Naive thymus-derived CD8-positive, alpha-beta T cell (primary cell): ENCODE results near the gene PROM1. TPM values are rescaled to one million over a fixed set of nuclear protein-coding genes. Genes with fewer than 3 reads are reported as not detected.

Experiments
- ATAC-seq, 2 donors: fragments of 150-1000 bp; cut with Tn5 transposase in 1 of 2; sonication (Bioruptor Pico), chemical (Tn5 transposase) in 1 of 2; 1 replicate in 1 of 2; 2 replicates in 1 of 2; pipeline ENCODE4 v1.10.0; 2021; ENCODE audit warnings: mild to moderate bottlenecking in 2 of 2, moderate library complexity in 2 of 2
- POLR2A ChIA-PET: fragments of 350-600 bp; sonication (Branson Sonifier 250); formaldehyde crosslinking; loops from one replicate; lab custom pipeline; 2021; ENCODE audit warnings: antibody characterized with exemption; lab: Charles Lee
- DNase-seq, 10 donors: peaks; one replicate each; pipeline versions ENCODE4 v3.0.0 to v3.0.0-alpha.2; 2020 to 2022
- H3K27ac Mint-ChIP-seq, 10 donors: one replicate each; pipeline ENCODE4 v1.8.0; 2020 to 2022; ENCODE audit warnings: mild to moderate bottlenecking in 10 of 10, mixed read lengths in 10 of 10, moderate library complexity in 4 of 10, inconsistent platforms in 1 of 10
- H3K27me3 Mint-ChIP-seq, 5 donors: one replicate each; pipeline ENCODE4 v1.8.0; 2021 to 2022; ENCODE audit warnings: mixed read lengths in 5 of 5
- H3K36me3 Mint-ChIP-seq, 3 donors: one replicate each; pipeline ENCODE4 v1.8.0; 2020 to 2022; ENCODE audit warnings: mixed read lengths in 3 of 3, mild to moderate bottlenecking in 2 of 3, inconsistent platforms in 1 of 3
- H3K4me1 Mint-ChIP-seq, 4 donors: one replicate each; pipeline ENCODE4 v1.8.0; 2021 to 2022; ENCODE audit warnings: mixed read lengths in 4 of 4
- H3K4me3 Mint-ChIP-seq, 10 donors: one replicate each; pipeline ENCODE4 v1.8.0; 2020 to 2022; ENCODE audit warnings: mild to moderate bottlenecking in 10 of 10, mixed read lengths in 10 of 10, moderate library complexity in 6 of 10, inconsistent platforms in 1 of 10
- H3K9me3 Mint-ChIP-seq, 9 donors: one replicate each; pipeline ENCODE4 v1.8.0; 2020 to 2022; ENCODE audit warnings: mixed read lengths in 9 of 9, mild to moderate bottlenecking in 3 of 9, inconsistent platforms in 1 of 9, moderate library complexity in 1 of 9
- polyA plus RNA-seq, 3 donors: library from polyadenylated mRNA; unstranded; fragments of 300-500 nt; fragmentation: Illumina TruSeq; gene quantifications; one replicate each; pipeline ENCODE4 v1.2.3, GENCODE V29; 2021
- total RNA-seq, 8 experiments: library from RNA in 2 of 8; stranded (reverse) in 2 of 8; gene quantifications; one replicate each; pipeline ENCODE4 v1.2.3 and lab custom pipeline; 2021 to 2026

Gene PROM1
- total and polyA plus RNA-seq, 5 experiments from 2014 or later: not detected

DNA sequence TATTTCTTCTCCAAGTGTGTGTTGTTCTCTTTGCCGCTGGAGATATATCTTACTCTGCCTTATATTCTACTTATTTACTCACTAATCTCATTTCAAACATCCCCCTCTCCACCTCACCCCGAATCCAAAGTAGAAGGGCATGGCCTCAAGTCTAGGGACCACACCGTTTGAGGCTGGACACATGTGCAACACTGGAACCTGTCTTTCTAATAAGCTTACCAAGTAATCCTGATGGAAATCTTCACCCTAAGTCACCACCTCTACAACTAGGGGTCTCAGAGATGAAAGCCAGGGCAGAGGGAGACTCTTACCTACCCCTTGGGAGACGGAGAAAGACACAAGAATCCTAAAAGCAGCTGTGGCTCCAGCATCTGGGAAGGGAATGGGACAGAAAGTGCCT is 6.0 kb downstream of the PROM1 start:
- no peak for DNase-seq
- H3K4me1 Mint-ChIP-seq: peaks cover 5 to 14% (median 12%) of the 10 kb centered on the region in 4 donors
- no peaks in the 10 kb centered on the region for H3K9me3 Mint-ChIP-seq
- no peak overlapping the region for H3K27ac Mint-ChIP-seq
- peaks cover 22 to 71% (median 44%) of the 10 kb centered on the region in 5 donors for H3K27me3 Mint-ChIP-seq
- POLR2A ChIA-PET: no interaction called here
- ATAC-seq: no peak
- H3K36me3 Mint-ChIP-seq: no peaks in the 10 kb centered on the region
- H3K4me3 Mint-ChIP-seq: no peak overlapping the region

DNA sequence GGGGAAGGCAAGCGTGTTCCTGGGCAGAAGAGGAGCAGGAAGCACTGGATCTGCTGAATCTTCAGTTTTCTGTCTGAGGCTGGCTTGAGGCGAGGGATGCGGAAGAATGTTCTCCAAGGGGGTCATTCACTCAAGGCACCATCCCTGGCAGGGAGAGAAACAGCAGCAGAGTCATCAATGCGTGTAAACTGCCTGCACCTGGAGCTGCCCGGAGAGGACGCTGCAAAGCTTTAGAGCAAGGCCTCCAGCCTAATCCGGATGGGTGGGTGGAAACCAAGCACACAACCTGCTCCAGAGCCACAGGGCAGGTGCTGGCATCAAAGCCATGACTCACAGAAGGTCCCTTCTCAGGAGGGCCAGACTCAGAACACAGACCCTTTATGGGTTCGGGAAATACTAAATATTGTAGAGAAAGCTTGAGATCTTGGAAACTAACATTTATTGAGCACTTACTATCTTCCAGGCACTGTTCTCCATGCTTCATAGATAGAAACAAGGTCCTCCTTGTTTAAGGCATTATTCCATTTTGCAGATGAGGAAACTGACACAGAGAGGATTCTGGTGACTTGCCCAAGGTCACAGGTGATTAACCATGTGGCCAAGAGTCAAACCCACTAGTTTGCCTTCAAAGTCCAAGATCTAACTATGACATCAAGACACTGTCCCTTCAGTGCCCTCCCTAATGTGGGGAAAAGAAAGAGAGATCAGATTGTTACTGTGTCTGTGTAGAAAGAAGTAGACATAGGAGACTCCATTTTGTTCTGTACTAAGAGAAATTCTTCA is 7.7 kb downstream of the PROM1 start:
- Mint-ChIP-seq H3K9me3 (no peaks in the 10 kb centered on the region), H3K36me3 (no peaks in the 10 kb centered on the region), H3K4me3 (no peak overlapping the region), H3K27me3 (peaks cover 14 to 63% (median 36%) of the 10 kb centered on the region in 5 donors), H3K27ac (no peak overlapping the region), H3K4me1 (no peaks in the 10 kb centered on the region)
- POLR2A ChIA-PET: no interaction called here
- ATAC-seq (no peak), DNase-seq (no peak)

DNA sequence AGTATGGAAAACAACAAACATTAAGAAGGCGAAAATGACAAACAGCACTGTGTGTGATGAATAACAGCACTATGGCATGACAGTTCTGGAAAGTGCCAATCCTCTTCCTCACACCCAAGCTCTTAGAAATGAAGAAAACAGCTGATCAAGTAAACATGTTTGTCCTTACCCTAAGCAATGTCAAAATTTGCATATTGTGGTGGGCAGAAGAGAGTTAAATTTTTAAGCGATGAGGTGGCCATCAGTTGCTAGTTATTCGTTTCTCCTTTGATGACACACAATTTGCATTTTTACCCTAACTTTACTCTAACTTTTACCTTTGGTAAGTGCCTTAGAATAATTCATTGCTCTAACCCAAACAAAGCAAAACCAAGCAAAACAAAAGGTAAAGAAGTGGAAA is 8.8 kb downstream of the PROM1 start:
- Mint-ChIP-seq H3K4me1 (no peaks in the 10 kb centered on the region), H3K4me3 (no peak overlapping the region), H3K27ac (no peak overlapping the region), H3K27me3 (peaks cover 14 to 64% (median 36%) of the 10 kb centered on the region in 5 donors), H3K36me3 (no peaks in the 10 kb centered on the region), H3K9me3 (no peaks in the 10 kb centered on the region)
- DNase-seq (no peak), ATAC-seq (no peak)
- POLR2A ChIA-PET: no interaction called here

DNA sequence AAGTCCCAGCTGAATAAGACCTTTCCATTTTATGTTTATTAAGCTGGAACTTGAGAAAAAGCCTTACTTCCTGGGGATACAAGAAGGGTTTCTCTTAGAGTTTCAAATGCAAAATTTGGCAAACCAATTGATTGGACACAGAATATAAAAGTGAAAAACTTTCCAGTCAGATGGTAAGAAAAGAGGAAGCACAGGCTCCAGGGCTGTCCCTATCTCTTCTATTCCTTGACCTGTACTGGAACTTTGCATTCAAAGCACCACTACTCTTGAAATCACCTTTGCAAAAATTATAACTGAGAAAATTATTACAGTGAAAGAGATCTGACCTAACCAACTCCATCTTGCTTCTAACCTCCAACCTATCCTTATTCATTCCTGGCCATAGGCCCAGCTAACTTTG is 11.7 kb downstream of the PROM1 start:
- H3K9me3 Mint-ChIP-seq: no peaks in the 10 kb centered on the region
- ATAC-seq (no peak), DNase-seq (no peak)
- POLR2A ChIA-PET: no interaction called here
- H3K4me1 Mint-ChIP-seq: no peaks in the 10 kb centered on the region
- H3K4me3 Mint-ChIP-seq: no peak overlapping the region
- no peaks in the 10 kb centered on the region for H3K36me3 Mint-ChIP-seq
- H3K27me3 Mint-ChIP-seq: peaks cover 6 to 38% (median 17%) of the 10 kb centered on the region in 5 donors
- no peak overlapping the region for H3K27ac Mint-ChIP-seq

DNA sequence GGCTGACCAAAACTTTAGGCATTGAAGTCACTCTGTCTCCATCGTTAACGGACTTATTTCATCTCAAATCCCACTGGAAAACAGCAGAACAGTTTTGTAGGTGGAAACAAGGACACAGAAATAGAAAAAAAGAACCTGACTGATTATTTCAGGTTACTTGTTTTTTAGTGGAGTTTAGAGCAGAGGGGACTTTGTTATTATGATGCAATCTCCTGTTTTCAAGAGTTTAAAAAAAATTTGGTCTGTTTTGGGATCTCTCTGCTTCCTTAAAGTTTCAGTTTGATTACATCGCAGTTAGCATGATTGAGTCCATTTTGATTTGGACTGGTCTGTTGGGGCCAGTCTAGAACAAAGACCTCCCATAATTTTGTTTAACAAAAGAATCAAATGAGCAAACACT is 13.6 kb downstream of the PROM1 start:
- DNase-seq: no peak
- Mint-ChIP-seq H3K4me3 (no peak overlapping the region), H3K27me3 (peaks cover 6 to 21% (median 11%) of the 10 kb centered on the region in 5 donors), H3K4me1 (no peaks in the 10 kb centered on the region), H3K27ac (no peak overlapping the region), H3K9me3 (no peaks in the 10 kb centered on the region), H3K36me3 (no peaks in the 10 kb centered on the region)
- POLR2A ChIA-PET: no interaction called here
- no peak for ATAC-seq

DNA sequence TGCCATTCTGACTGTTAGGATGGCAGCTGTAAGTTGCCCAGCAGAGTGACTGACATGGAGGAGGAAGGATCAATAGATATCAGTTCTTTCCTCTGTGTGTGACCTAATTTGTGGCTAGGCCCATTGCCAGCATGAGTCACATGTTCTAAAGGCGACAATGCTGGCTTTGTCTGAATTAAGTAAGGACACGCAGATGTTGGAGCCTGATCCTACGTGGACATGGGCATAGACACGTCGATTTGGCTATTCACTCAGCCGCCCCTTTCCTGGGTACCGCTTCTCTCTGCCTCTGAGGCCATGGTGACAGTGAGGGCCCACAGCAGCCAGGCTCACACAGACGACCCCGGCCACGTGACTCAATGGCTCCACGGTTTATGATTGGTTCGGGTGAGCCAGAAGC is 16.3 kb downstream of the PROM1 start:
- ATAC-seq (no peak), DNase-seq (no peak)
- peaks cover 3 to 16% (median 12%) of the 10 kb centered on the region in 5 donors for H3K27me3 Mint-ChIP-seq
- peaks cover 0 to 3% (median under 1%) of the 10 kb centered on the region in 4 donors for H3K4me1 Mint-ChIP-seq
- POLR2A ChIA-PET: no interaction called here
- H3K27ac Mint-ChIP-seq: no peak overlapping the region
- H3K36me3 Mint-ChIP-seq: peaks cover 0 to 10% (median 4%) of the 10 kb centered on the region in 3 donors
- no peak overlapping the region for H3K4me3 Mint-ChIP-seq
- H3K9me3 Mint-ChIP-seq: peaks cover 0 to 7% (median 4%) of the 10 kb centered on the region in 9 donors

DNA sequence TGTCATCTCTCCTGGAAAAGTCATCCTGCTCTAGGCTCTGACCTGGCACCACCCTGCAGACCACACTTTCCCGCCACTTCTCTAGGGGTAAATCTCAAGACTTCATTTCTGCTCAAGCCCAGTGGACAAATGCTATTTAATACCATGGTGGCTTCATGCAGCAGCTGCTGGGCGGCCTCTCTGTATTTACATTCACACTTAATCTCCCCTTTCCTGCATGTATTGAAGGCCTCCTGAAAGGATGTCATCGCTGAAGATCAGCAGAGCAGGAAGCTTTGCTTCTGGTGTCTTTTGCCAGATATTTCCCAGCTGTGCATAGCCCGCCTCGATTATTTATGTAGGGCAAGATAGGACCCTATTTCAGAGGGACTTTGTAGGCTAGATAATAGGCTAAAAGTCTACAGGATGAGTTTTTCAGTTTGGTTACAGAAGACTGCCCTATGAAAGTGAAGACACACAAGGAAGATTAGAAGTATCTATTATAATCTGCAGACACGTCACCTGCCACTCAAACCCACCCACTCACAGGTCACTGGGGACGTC is 17.2 kb downstream of the PROM1 start:
- Mint-ChIP-seq H3K4me3 (no peak overlapping the region), H3K36me3 (peaks cover 0 to 10% (median 4%) of the 10 kb centered on the region in 3 donors), H3K27ac (no peak overlapping the region), H3K27me3 (peaks cover 2 to 16% (median 11%) of the 10 kb centered on the region in 5 donors), H3K4me1 (peaks cover 0 to 8% (median 1%) of the 10 kb centered on the region in 4 donors), H3K9me3 (peaks cover 0 to 7% (median 4%) of the 10 kb centered on the region in 9 donors)
- POLR2A ChIA-PET: no interaction called here
- ATAC-seq (no peak), DNase-seq (no peak)

DNA sequence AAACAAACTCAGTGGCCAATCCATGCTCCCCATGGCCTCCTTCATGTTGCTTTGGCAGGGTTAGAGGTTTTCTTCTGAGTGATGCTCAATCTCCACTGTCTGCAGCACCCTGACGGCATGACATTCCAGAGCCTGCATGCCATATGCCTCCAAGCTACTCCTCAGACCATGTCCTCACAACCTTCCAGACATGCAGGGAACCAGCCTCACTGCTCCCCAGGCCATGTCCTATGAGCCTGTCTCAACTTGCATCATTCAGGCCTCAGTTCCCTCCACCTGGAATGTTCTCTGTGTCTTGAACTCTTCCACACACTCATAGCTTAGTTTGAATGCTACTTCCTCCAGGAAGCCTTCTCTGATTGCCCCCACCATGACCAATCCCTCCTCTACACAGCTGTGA is 18.8 kb downstream of the PROM1 start:
- Mint-ChIP-seq H3K4me3 (no peak overlapping the region), H3K4me1 (peaks cover 0 to 9% (median 1%) of the 10 kb centered on the region in 4 donors), H3K36me3 (peaks cover 0 to 10% (median 4%) of the 10 kb centered on the region in 3 donors), H3K27me3 (peaks cover 0 to 15% (median 6%) of the 10 kb centered on the region in 5 donors), H3K9me3 (peaks cover 0 to 7% (median 4%) of the 10 kb centered on the region in 9 donors), H3K27ac (peak overlapping the region in 1 of 10 donors; percentile 3)
- ATAC-seq (no peak), DNase-seq (no peak)
- POLR2A ChIA-PET: no interaction called here

DNA sequence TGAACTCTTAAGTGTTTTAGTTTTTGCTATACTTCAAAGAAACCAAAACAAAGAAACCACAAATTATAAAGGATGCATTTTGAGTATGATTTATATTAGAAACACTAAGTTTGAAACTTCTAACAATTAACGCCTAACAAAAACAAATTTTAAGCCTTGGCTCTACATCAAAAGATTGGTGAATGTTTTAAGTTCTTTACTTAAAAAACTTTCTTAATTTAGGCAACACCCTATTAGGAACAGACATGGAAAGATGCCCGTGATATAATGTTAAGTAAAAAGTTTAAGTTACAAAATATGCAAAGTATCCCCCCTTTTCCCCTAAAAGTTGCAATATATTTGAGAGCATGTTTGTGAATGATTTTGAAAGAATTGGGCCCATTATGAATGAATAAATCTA is 21.2 kb downstream of the PROM1 start:
- peaks cover 0 to 10% (median 4%) of the 10 kb centered on the region in 3 donors for H3K36me3 Mint-ChIP-seq
- DNase-seq (no peak), ATAC-seq (no peak)
- H3K4me3 Mint-ChIP-seq: no peak overlapping the region
- no peak overlapping the region for H3K27ac Mint-ChIP-seq
- POLR2A ChIA-PET: no interaction called here
- peaks cover 0 to 7% (median 4%) of the 10 kb centered on the region in 9 donors for H3K9me3 Mint-ChIP-seq
- peaks cover 0 to 9% (median 1%) of the 10 kb centered on the region in 4 donors for H3K4me1 Mint-ChIP-seq
- H3K27me3 Mint-ChIP-seq: peaks cover 0 to 15% (median 6%) of the 10 kb centered on the region in 5 donors

DNA sequence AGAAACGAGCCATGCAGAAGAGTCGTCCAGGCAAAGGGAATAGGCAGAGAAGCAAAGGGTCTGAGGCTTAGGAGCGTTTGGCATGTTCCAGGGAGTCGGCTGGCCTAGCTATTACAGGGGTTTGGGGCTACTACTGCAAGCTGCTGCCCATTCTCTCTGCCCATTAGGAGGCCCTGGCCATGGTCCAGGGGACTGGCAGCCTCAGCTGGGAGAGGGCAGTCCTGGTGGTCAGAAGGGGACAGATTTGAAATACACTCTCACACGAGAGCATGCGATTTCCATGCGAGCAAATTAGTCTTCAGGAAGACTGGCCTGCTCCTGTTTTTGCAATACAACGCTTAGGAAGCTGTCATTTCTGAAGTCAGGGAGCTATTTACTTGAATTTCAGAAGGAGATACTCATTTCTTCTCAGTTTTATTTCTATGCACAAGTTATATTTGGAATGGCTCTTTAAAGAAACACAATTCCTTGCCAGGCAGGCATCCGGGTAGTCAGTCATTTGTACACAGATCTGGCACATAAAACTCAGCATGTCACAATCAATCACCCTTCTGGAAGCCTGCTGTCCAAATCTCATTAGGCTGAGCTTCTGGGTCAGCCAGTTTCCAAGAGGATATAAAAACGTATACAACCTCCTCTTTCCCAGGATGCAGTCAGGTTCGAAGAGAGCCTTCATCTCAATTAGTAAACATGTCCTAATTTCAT is 27.0 kb downstream of the PROM1 start:
- Mint-ChIP-seq H3K27ac (no peak overlapping the region), H3K9me3 (no peaks in the 10 kb centered on the region), H3K27me3 (peaks cover 6 to 43% (median 25%) of the 10 kb centered on the region in 5 donors), H3K36me3 (no peaks in the 10 kb centered on the region), H3K4me3 (no peak overlapping the region), H3K4me1 (peaks cover 0 to 10% (median 0%) of the 10 kb centered on the region in 4 donors)
- DNase-seq: no peak
- POLR2A ChIA-PET: no interaction called here
- no peak for ATAC-seq

DNA sequence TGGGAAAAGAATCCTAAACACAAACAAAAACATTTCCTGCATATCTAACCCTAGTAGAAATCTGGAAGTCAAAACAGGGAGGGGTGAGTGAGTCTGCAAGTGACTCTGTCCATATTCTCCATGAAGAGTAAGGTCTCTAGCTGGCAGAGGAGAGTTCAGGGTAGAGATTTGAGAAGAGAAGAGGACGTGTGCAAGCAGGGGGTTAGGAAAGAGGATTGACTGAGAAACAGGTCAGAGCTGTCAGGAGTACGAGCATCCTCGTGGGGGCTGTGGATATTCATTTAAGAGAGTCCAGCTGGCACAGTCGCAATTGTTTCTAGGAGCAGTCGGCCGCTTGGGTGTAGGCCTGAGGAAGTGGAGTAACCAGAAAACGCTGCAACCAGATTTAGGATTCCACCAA is 27.9 kb downstream of the PROM1 start:
- H3K27ac Mint-ChIP-seq: peak overlapping the region in 1 of 10 donors; percentile 6
- no peak overlapping the region for H3K4me3 Mint-ChIP-seq
- H3K27me3 Mint-ChIP-seq: peaks cover 6 to 48% (median 29%) of the 10 kb centered on the region in 5 donors
- H3K4me1 Mint-ChIP-seq: peaks cover 0 to 8% (median 0%) of the 10 kb centered on the region in 4 donors
- H3K9me3 Mint-ChIP-seq: no peaks in the 10 kb centered on the region
- DNase-seq: no peak
- H3K36me3 Mint-ChIP-seq: no peaks in the 10 kb centered on the region
- POLR2A ChIA-PET: no interaction called here
- no peak for ATAC-seq

DNA sequence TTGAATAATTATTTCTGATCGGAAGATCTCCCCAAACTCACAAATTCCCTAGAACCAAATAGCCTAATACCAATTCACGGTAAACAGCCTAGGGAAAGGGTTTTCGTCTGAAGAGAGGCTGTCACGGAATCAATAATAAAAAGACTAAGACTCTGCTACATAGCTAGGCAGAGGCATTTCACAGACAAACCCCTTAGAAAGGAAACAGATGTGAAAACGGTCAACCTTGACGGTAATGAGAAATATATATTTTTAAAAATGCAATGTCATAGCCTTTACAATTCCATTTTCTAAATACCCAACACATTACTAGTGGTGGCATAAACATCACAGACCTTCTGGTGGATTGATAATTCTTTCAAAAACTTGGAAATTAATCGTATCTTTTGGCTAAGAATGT is 28.4 kb downstream of the PROM1 start:
- H3K27me3 Mint-ChIP-seq: peaks cover 8 to 48% (median 31%) of the 10 kb centered on the region in 5 donors
- H3K4me3 Mint-ChIP-seq: no peak overlapping the region
- peaks cover 0 to 8% (median 0%) of the 10 kb centered on the region in 4 donors for H3K4me1 Mint-ChIP-seq
- H3K27ac Mint-ChIP-seq: no peak overlapping the region
- POLR2A ChIA-PET: no interaction called here
- no peak for DNase-seq
- no peak for ATAC-seq
- no peaks in the 10 kb centered on the region for H3K9me3 Mint-ChIP-seq
- no peaks in the 10 kb centered on the region for H3K36me3 Mint-ChIP-seq

DNA sequence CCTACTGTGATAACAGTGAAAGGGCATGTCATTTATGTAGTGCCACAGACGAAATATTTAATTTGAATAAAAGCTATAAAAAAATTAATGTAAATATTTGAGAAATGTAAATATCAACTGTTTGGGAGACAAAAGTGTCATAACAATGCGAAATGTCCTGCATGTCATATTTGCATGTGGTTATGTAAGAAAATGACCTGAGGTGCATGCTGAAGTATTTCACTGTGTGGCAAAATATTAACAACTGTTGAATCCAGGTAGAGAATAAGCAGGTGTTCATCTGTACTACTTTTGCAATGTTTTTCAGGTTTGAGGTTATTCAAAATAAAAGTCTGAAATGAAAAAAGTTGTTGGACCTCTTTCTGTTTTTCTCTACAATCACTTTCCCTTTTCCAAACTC is 30.9 kb downstream of the PROM1 start:
- DNase-seq (no peak), ATAC-seq (no peak)
- Mint-ChIP-seq H3K4me3 (no peak overlapping the region), H3K27ac (no peak overlapping the region), H3K27me3 (peaks cover 8 to 48% (median 32%) of the 10 kb centered on the region in 5 donors), H3K4me1 (peaks cover 0 to 8% (median 0%) of the 10 kb centered on the region in 4 donors), H3K36me3 (no peaks in the 10 kb centered on the region), H3K9me3 (no peaks in the 10 kb centered on the region)
- POLR2A ChIA-PET: no interaction called here
